HL-60/S4 treated with phorbol 12-myristate 13-acetate at 8.2 ng/mL for 4 days and 3 days (cell line): ENCODE results near the gene ALG11.
"Not testable (repeated sequence)": the region's sequence is repeated elsewhere in the genome, so short reads cannot be mapped to it uniquely, and the experiment has no call there.

Source experiments
- in situ Hi-C: fragments of 300-500 bp; cut with MboI; formaldehyde crosslinking; loops from 2 replicates; pipeline ENCODE4 v1.15.0; 2022; ENCODE audit warnings: low sequenced_read_pairs

Gene ALG11

GRCh38 chr13:52025475-52026245 is 13.5 kb downstream of the ALG11 start:
- in situ Hi-C loops = no loop called here

GRCh38 chr13:52026246-52026626 is 14.0 kb downstream of the ALG11 start:
- in situ Hi-C loops = no loop called here

GRCh38 chr13:52027832-52028231 is 15.6 kb downstream of the ALG11 start:
- in situ Hi-C loops = no loop called here

- in situ Hi-C loops = no loop called here
These were observed 17.4 kb downstream of the ALG11 start for GRCh38 chr13:52029569-52029968.

- in situ Hi-C loops = not testable (repeated sequence)
These were observed 18.2 kb downstream of the ALG11 start for GRCh38 chr13:52030401-52030800.

GRCh38 chr13:52033039-52033438 is 20.8 kb downstream of the ALG11 start:
- in situ Hi-C loops = no loop called here

- in situ Hi-C loops = no loop called here
These were observed 22.5 kb downstream of the ALG11 start for GRCh38 chr13:52034616-52035226.

GRCh38 chr13:52036037-52036436 is 23.8 kb downstream of the ALG11 start:
- in situ Hi-C loops = no loop called here

GRCh38 chr13:52043675-52044074 is 31.5 kb downstream of the ALG11 start:
- in situ Hi-C loops = no loop called here

- in situ Hi-C loops = no loop called here
These were observed 35.3 kb downstream of the ALG11 start for GRCh38 chr13:52047463-52047862.

- in situ Hi-C loops = no loop called here
These were observed 36.3 kb downstream of the ALG11 start for GRCh38 chr13:52048516-52048915.

- in situ Hi-C loops = no loop called here
These were observed 39.2 kb downstream of the ALG11 start for GRCh38 chr13:52051400-52051799.

- in situ Hi-C loops = no loop called here
These were observed 41.3 kb downstream of the ALG11 start for GRCh38 chr13:52053460-52053859.

GRCh38 chr13:52061064-52061463 is 48.9 kb downstream of the ALG11 start:
- in situ Hi-C loops = not testable (repeated sequence)

- in situ Hi-C loops = no loop called here
These were observed 49.4 kb downstream of the ALG11 start for GRCh38 chr13:52061587-52061986.

- in situ Hi-C loops = no loop called here
These were observed 55.0 kb downstream of the ALG11 start for GRCh38 chr13:52067237-52067636.

- in situ Hi-C loops = no loop called here
These were observed 58.8 kb downstream of the ALG11 start for GRCh38 chr13:52070929-52071523.
